CD4-positive, CD25-positive, alpha-beta regulatory T cell (primary cell): Measurements from ENCODE around the gene TM4SF20. TPM values are rescaled to one million over a fixed set of nuclear protein-coding genes. Genes with fewer than 3 reads are reported as not detected.
"Not testable (repeated sequence)": the region's sequence is repeated elsewhere in the genome, so short reads cannot be mapped to it uniquely, and the experiment has no call there.

Source experiments
- ATAC-seq, 2 donors: fragments of 150-1000 bp; cut with Tn5 transposase; one replicate each; pipeline ENCODE4 v1.10.0; 2021; ENCODE audit warnings: low read depth in 2 of 2, moderate number of reproducible peaks in 2 of 2, moderate library complexity in 1 of 2
- DNase-seq, 3 donors: peaks; one replicate each; pipeline versions ENCODE4 v3.0.0 to v3.0.0-alpha.2; 2012 to 2022; ENCODE audit warnings: mixed read lengths in 1 of 3
- H3K27ac ChIP-seq: one replicate; pipeline ENCODE4 v1.7.0; 2013; ENCODE audit warnings: mild to moderate bottlenecking, low read length; ENCODE audit not compliant: insufficient read depth, poor library complexity, severe bottlenecking
- H3K27me3 ChIP-seq: one replicate; pipeline ENCODE4 v1.7.0; 2013; ENCODE audit warnings: low read length; ENCODE audit not compliant: control insufficient read depth, insufficient read depth
- H3K36me3 ChIP-seq: one replicate; pipeline ENCODE4 v1.7.0; 2013; ENCODE audit warnings: mild to moderate bottlenecking, low read length, moderate library complexity; ENCODE audit not compliant: control insufficient read depth, insufficient read depth
- H3K4me1 ChIP-seq: 2 replicates; pipeline ENCODE4 v1.7.0; 2013; ENCODE audit warnings: mild to moderate bottlenecking, low read length; ENCODE audit not compliant: insufficient read depth, control insufficient read depth, poor library complexity, severe bottlenecking
- H3K4me3 ChIP-seq: one replicate; pipeline ENCODE4 v1.7.0; 2013; ENCODE audit warnings: low read depth, mild to moderate bottlenecking, low read length, moderate library complexity
- H3K9me3 ChIP-seq, 2 experiments: 1 replicate in 1 of 2; 2 replicates in 1 of 2; pipeline ENCODE4 v1.7.0; 2013; ENCODE audit warnings: low read length in 2 of 2, mild to moderate bottlenecking in 1 of 2, moderate library complexity in 1 of 2; ENCODE audit not compliant: control insufficient read depth in 2 of 2
- H3K27ac Mint-ChIP-seq, 3 donors: one replicate each; pipeline ENCODE4 v1.8.0; 2020 to 2022; ENCODE audit warnings: mild to moderate bottlenecking in 3 of 3, mixed read lengths in 3 of 3, moderate library complexity in 2 of 3
- H3K27me3 Mint-ChIP-seq: one replicate; pipeline ENCODE4 v1.8.0; 2022; ENCODE audit warnings: mild to moderate bottlenecking, mixed read lengths
- H3K36me3 Mint-ChIP-seq: one replicate; pipeline ENCODE4 v1.8.0; 2020; ENCODE audit warnings: mixed read lengths
- H3K4me1 Mint-ChIP-seq, 4 donors: one replicate each; pipeline ENCODE4 v1.8.0; 2020 to 2022; ENCODE audit warnings: mixed read lengths in 4 of 4, mild to moderate bottlenecking in 1 of 4
- H3K4me3 Mint-ChIP-seq, 4 donors: one replicate each; pipeline ENCODE4 v1.8.0; 2020 to 2022; ENCODE audit warnings: mild to moderate bottlenecking in 4 of 4, mixed read lengths in 4 of 4, moderate library complexity in 3 of 4
- H3K9me3 Mint-ChIP-seq, 7 donors: one replicate each; pipeline ENCODE4 v1.8.0; 2020 to 2022; ENCODE audit warnings: mixed read lengths in 7 of 7, mild to moderate bottlenecking in 3 of 7, moderate library complexity in 2 of 7
- polyA plus RNA-seq, 4 donors: library from polyadenylated mRNA; unstranded; fragments of 300-500 nt; fragmentation: Illumina TruSeq; gene quantifications; one replicate each; pipeline ENCODE4 v1.2.3, GENCODE V29; 2021
- total RNA-seq: library from RNA; stranded (reverse); gene quantifications from one replicate; pipeline ENCODE4 v1.2.3, GENCODE V29; 2022

Gene TM4SF20
- total and polyA plus RNA-seq, 5 donors from 2014 or later = not detected

DNA sequence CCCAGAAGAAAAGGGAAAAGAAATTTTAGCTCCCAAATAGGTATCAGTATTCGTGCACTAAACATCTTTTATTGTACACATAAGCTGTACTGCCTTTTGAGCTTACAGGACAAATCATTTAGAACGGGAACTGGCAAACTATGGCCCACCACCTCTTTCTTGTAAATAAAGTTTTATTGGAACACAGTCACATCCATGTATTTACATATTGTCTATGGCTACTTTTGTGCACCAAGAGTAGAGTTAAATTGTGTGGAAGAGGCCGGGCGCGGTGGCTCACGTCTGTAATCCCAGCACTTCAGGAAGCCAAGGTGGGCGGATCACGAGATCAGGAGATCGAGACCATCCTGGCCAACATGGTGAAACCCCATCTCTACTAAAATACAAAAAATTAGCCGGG lies 5.7 kb downstream of the TM4SF20 start:
- Histone ChIP-seq H3K36me3 (no peaks in the 10 kb centered on the region), H3K27ac (no peak overlapping the region), H3K9me3 (no peaks in the 10 kb centered on the region), H3K27me3 (peaks cover 3% of the 10 kb centered on the region), H3K4me1 (no peaks in the 10 kb centered on the region), H3K4me3 (no peak overlapping the region)
- Mint-ChIP-seq H3K27ac (no peak overlapping the region), H3K36me3 (no peaks in the 10 kb centered on the region), H3K27me3 (peaks cover 13% of the 10 kb centered on the region), H3K4me3 (no peak overlapping the region), H3K9me3 (no peaks in the 10 kb centered on the region), H3K4me1 (peaks cover 0 to 6% (median 1%) of the 10 kb centered on the region in 4 donors)
- ATAC-seq (no peak), DNase-seq (no peak)

DNA sequence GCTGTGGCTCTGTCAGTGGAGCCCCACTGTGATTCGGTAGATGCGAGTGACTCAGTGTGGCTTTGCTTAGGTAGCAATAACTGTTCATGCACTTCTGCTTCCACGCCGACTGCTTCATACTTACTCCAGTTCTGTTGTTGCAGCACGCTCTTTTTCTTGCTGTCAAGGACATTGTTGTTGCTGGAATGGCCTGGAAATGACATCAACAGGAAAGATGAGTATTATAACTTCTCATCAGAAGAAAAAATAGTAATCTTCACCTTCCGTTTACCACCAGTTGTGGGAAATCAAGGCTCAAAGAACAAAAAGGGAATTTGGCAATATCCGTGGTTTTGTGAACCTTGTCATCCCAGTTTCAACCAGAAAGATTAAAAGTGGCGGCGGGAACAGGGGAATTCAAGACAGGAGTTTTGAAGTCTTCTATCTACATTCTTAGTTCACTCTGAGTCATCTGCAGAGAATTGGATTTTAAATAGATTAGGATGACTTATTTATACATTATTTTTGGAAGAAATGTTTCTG lies 8.3 kb downstream of the TM4SF20 start:
- no peak overlapping the region for H3K27ac Mint-ChIP-seq
- peaks cover 0 to 6% (median 1%) of the 10 kb centered on the region in 4 donors for H3K4me1 Mint-ChIP-seq
- no peaks in the 10 kb centered on the region for H3K36me3 ChIP-seq
- H3K4me3 ChIP-seq = no peak overlapping the region
- no peaks in the 10 kb centered on the region for H3K36me3 Mint-ChIP-seq
- no peak overlapping the region for H3K4me3 Mint-ChIP-seq
- no peak overlapping the region for H3K27ac ChIP-seq
- no peaks in the 10 kb centered on the region for H3K4me1 ChIP-seq
- DNase-seq (no peak), ATAC-seq (peak in 1 of 2 donors; percentile 31)
- no peaks in the 10 kb centered on the region for H3K9me3 ChIP-seq
- peaks cover 5% of the 10 kb centered on the region for H3K27me3 Mint-ChIP-seq
- H3K27me3 ChIP-seq = no peaks in the 10 kb centered on the region
- no peaks in the 10 kb centered on the region for H3K9me3 Mint-ChIP-seq

DNA sequence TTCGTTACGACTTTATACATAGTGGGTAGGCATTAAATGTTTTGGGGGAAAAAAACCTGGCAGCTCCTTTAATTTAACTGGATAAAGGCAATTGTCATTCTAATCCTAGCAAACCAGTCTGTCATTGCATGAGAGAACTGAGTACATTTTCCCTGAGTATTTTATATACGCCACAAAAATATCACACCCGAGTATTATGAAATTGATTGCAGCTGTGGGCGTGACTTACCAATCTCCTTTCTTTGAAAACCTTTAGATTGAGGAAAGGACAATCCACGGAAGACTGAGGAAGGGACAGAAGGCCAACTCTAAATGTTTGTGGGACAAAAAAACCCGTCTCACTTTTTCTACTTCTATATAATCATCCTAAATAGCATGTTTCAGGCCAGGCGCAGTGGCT lies 9.0 kb downstream of the TM4SF20 start:
- ATAC-seq = no peak
- Mint-ChIP-seq H3K4me3 (no peak overlapping the region), H3K36me3 (no peaks in the 10 kb centered on the region), H3K27me3 (peaks cover 4% of the 10 kb centered on the region), H3K4me1 (peaks cover 0 to 6% (median 1%) of the 10 kb centered on the region in 4 donors), H3K9me3 (no peaks in the 10 kb centered on the region), H3K27ac (no peak overlapping the region)
- no peak overlapping the region for H3K4me3 ChIP-seq
- H3K27ac ChIP-seq = no peak overlapping the region
- no peak for DNase-seq
- no peaks in the 10 kb centered on the region for H3K27me3 ChIP-seq
- H3K36me3 ChIP-seq = no peaks in the 10 kb centered on the region
- no peaks in the 10 kb centered on the region for H3K9me3 ChIP-seq
- no peaks in the 10 kb centered on the region for H3K4me1 ChIP-seq

DNA sequence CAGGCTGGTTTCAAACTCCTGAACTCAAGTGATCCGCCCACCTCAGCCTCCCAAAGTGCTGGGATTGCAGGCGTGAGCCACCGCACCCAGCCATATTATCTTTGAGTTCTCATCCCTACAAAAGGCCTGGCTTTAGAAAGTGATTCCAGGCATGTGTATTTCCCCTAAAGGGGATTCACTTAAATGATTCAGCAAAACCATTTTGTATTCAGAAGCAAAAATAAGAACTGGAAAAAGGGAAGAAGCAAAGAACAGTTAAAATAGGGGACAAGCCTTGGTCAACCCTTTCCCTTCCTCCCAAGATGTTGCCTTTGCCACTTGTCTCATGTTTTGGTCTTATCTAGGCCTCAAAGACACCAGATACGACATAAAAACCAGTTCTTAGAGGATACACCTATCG lies 10.5 kb downstream of the TM4SF20 start:
- no peak overlapping the region for H3K27ac Mint-ChIP-seq

DNA sequence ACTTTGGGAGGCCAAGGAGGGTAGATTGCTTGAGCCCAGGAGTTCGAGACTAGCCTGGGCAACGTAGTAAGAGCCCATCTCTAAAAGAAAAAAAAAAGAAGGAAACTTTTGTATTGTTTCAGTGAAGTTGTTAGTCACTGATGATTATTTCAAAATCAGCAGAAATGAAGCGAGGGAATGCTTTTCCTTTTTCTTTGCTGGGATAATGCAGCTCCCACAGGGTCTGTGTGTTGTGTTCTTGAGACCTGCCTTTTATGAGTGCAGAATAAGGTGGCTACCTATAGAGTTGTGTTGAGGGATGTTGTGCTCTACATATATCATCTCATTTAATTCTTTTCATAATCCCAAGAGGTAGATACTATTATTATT lies 11.7 kb downstream of the TM4SF20 start:
- Mint-ChIP-seq H3K4me1 (no peaks in the 10 kb centered on the region), H3K4me3 (no peak overlapping the region), H3K36me3 (no peaks in the 10 kb centered on the region), H3K9me3 (no peaks in the 10 kb centered on the region), H3K27ac (no peak overlapping the region), H3K27me3 (peaks cover 4% of the 10 kb centered on the region)
- H3K36me3 ChIP-seq = no peaks in the 10 kb centered on the region
- ATAC-seq (no peak), DNase-seq (no peak)
- H3K4me3 ChIP-seq = no peak overlapping the region
- H3K4me1 ChIP-seq = no peaks in the 10 kb centered on the region
- no peaks in the 10 kb centered on the region for H3K9me3 ChIP-seq
- H3K27me3 ChIP-seq = no peaks in the 10 kb centered on the region
- H3K27ac ChIP-seq = no peak overlapping the region

More for the DNA sequence above, 10.5 kb downstream of the TM4SF20 start:
- Mint-ChIP-seq H3K9me3 (no peaks in the 10 kb centered on the region), H3K36me3 (no peaks in the 10 kb centered on the region), H3K27me3 (peaks cover 4% of the 10 kb centered on the region), H3K4me3 (no peak overlapping the region), H3K4me1 (no peaks in the 10 kb centered on the region)
- Histone ChIP-seq H3K4me1 (no peaks in the 10 kb centered on the region), H3K36me3 (no peaks in the 10 kb centered on the region), H3K9me3 (no peaks in the 10 kb centered on the region), H3K27ac (no peak overlapping the region), H3K27me3 (no peaks in the 10 kb centered on the region), H3K4me3 (no peak overlapping the region)
- DNase-seq = no peak
- ATAC-seq = no peak

DNA sequence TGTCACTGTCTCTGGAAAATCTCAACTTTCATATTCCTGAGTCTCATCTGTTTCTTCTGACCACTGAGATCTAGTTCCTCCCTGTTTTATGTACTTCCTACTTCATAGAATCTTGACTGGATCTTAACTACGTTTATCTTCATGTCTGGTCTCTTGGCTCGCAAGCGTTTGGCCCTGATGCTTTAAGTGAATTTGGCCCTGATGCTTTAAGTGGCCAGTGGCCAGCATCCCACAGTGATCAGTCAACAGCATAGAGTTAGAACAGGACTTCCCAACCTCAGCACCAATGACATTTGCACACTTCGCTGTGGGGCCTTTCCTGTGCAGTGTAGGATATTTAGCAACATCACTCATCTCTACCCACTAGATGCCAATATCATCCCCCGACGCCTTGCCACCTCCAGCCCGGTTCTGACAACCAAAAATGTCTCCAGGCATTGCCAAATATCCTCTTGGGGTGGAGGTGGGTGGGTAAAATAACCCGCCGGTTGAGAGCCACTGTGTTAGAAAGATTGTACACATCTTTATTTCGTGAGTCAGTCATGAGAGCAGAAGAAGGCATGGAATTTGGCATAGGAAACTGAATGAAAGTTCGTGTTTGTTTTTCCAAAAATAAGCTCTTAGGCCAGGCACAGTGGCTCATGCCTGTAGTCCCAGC lies 12.2 kb downstream of the TM4SF20 start:
- no peak overlapping the region for H3K4me3 Mint-ChIP-seq
- H3K9me3 Mint-ChIP-seq = no peaks in the 10 kb centered on the region
- H3K4me3 ChIP-seq = no peak overlapping the region
- H3K36me3 ChIP-seq = no peaks in the 10 kb centered on the region
- no peak for ATAC-seq
- H3K27ac Mint-ChIP-seq = peak overlapping the region in 2 of 3 donors; percentile 12 to 21
- H3K4me1 ChIP-seq = no peaks in the 10 kb centered on the region
- no peaks in the 10 kb centered on the region for H3K36me3 Mint-ChIP-seq
- no peaks in the 10 kb centered on the region for H3K9me3 ChIP-seq
- no peak for DNase-seq
- no peaks in the 10 kb centered on the region for H3K27me3 ChIP-seq
- H3K27ac ChIP-seq = no peak overlapping the region
- H3K27me3 Mint-ChIP-seq = peaks cover 4% of the 10 kb centered on the region
- no peaks in the 10 kb centered on the region for H3K4me1 Mint-ChIP-seq

DNA sequence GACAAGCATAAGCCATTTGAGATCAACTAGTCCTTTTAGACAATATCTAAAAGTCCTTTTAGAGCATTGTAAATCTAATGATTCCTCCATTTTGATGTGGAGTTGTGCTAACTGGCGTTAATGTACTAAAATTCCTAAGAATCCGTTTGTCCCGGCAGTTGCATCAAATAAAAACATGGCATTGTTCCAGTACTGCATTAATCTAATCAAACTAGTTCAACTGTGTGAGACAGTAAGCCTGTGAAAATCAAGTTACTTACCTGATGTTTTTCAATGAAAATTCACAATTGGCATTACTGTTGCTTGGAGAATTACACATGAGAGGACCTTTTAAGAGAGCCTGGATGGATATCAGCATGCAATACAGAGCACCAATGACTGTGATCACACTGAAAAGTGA lies 13.3 kb downstream of the TM4SF20 start:
- no peak for ATAC-seq
- Mint-ChIP-seq H3K4me1 (no peaks in the 10 kb centered on the region), H3K9me3 (no peaks in the 10 kb centered on the region), H3K27me3 (peaks cover 4% of the 10 kb centered on the region), H3K27ac (no peak overlapping the region), H3K36me3 (peaks cover 2% of the 10 kb centered on the region), H3K4me3 (no peak overlapping the region)
- no peaks in the 10 kb centered on the region for H3K9me3 ChIP-seq
- no peak for DNase-seq
- H3K36me3 ChIP-seq = peaks cover under 1% of the 10 kb centered on the region
- no peaks in the 10 kb centered on the region for H3K27me3 ChIP-seq
- H3K27ac ChIP-seq = no peak overlapping the region
- no peak overlapping the region for H3K4me3 ChIP-seq
- H3K4me1 ChIP-seq = no peaks in the 10 kb centered on the region

DNA sequence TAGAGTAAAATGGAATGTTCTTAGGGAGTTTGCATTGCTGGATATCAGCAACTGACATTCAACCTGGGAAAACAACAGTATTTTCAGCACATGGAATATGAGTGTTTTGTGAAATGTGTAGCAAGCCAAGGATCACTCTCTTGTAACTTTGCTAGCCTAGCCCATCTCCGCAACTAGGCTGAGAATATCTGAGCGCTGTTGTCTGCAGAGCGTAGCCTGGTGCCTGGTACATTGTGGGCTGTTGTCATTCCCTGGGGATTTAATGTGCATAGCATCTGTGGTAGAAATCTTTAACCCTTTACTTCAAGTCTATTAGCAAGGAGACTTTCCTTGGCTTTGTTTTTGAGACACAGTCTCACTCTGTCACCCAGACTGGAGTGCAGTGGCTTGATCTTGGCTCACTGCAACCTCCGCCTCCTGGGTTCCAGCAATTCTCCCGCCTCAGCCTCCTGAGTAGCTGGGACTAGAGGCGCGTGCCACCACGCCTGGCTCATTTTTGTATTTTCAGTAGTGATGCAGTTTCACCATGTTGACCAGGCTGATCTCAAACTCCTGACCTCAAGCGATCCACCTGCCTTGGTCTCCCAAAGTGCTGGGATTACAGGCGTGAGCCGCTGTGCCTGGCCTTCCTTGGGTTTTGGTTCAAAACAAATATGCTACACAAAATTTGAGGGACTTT lies 14.4 kb downstream of the TM4SF20 start:
- not testable (repeated sequence) for H3K27me3 Mint-ChIP-seq, H3K4me1 Mint-ChIP-seq, DNase-seq, H3K4me3 ChIP-seq, H3K4me3 Mint-ChIP-seq, H3K27ac Mint-ChIP-seq, H3K9me3 Mint-ChIP-seq, H3K4me1 ChIP-seq, H3K9me3 ChIP-seq, H3K36me3 ChIP-seq, ATAC-seq, H3K27ac ChIP-seq, H3K27me3 ChIP-seq
- H3K36me3 Mint-ChIP-seq = peaks cover 11% of the 10 kb centered on the region
